Measurements from ENCODE around the gene NBEAL2. TPM values are rescaled to one million over a fixed set of nuclear protein-coding genes. Genes with fewer than 3 reads are reported as not detected.

Gene NBEAL2
- total and polyA plus RNA-seq, 10 of the 15 experiments (the other 5 are each of a cell fraction or from before 2014, with no cell fraction given) = 0.07 to 127 (median 29.4) TPM

GRCh38 chr3:47047069-47047468 lies 67.6 kb downstream of the NBEAL2 start:
- Histone ChIP-seq H3K4me3 (no peak overlapping the region), H3K27me3 (replicated peaks in 1 of 2; ENCODE audit: control insufficient read depth in 2 of 2, insufficient read depth in 2 of 2, low read length in 1 of 2) (no peaks in the 10 kb centered on the region), H2AFZ (ENCODE audit: control insufficient read depth, low read depth, low read length) (no peak overlapping the region), H3K79me2 (ENCODE audit: control insufficient read depth, insufficient read depth, low read length) (no peaks in the 10 kb centered on the region), H3K36me3 (ENCODE audit: control insufficient read depth in 2 of 2, insufficient read depth in 2 of 2, low read length in 1 of 2) (peaks cover 0 to 4% of the 10 kb centered on the region in 2 experiments; a peak in 3 of 4 replicates), H3K27ac (ENCODE audit: control insufficient read depth, insufficient read depth) (no peak overlapping the region), H3K9ac (ENCODE audit: control insufficient read depth, insufficient read depth, low read length) (no peak overlapping the region), H3K4me2 (ENCODE audit: control insufficient read depth, insufficient read depth) (no peak overlapping the region), H3K4me1 (ENCODE audit: control insufficient read depth, insufficient read depth, low read length) (no peaks in the 10 kb centered on the region), H3K9me3 (replicated peaks; ENCODE audit: control insufficient read depth, insufficient read depth, low read length) (no peaks in the 10 kb centered on the region), H4K20me1 (ENCODE audit: control insufficient read depth, insufficient read depth) (no peaks in the 10 kb centered on the region)
- TF ChIP-seq, protein P1, sequence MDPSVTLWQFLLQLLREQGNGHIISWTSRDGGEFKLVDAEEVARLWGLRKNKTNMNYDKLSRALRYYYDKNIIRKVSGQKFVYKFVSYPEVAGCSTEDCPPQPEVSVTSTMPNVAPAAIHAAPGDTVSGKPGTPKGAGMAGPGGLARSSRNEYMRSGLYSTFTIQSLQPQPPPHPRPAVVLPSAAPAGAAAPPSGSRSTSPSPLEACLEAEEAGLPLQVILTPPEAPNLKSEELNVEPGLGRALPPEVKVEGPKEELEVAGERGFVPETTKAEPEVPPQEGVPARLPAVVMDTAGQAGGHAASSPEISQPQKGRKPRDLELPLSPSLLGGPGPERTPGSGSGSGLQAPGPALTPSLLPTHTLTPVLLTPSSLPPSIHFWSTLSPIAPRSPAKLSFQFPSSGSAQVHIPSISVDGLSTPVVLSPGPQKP (IDR thresholded peaks at IDR 0.05; ENCODE audit: low read depth, low read length) = no peak
- no peak for TF ChIP-seq SREBF2 (IDR thresholded peaks at IDR 0.05; ENCODE audit: low read length)
- TF ChIP-seq SMARCA5 (IDR thresholded peaks at IDR 0.05) = no peak
- no peak for TF ChIP-seq E2F4 (IDR thresholded peaks at IDR 0.05; ENCODE audit: low read depth, low read length)
- no peak for TF ChIP-seq SIX5 (IDR thresholded peaks at IDR 0.05; ENCODE audit: low read depth, low read length, severe bottlenecking)
- TF ChIP-seq, protein P2, sequence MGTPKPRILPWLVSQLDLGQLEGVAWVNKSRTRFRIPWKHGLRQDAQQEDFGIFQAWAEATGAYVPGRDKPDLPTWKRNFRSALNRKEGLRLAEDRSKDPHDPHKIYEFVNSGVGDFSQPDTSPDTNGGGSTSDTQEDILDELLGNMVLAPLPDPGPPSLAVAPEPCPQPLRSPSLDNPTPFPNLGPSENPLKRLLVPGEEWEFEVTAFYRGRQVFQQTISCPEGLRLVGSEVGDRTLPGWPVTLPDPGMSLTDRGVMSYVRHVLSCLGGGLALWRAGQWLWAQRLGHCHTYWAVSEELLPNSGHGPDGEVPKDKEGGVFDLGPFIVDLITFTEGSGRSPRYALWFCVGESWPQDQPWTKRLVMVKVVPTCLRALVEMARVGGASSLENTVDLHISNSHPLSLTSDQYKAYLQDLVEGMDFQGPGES (IDR thresholded peaks at IDR 0.05) = no peak
- TF ChIP-seq, protein P3, sequence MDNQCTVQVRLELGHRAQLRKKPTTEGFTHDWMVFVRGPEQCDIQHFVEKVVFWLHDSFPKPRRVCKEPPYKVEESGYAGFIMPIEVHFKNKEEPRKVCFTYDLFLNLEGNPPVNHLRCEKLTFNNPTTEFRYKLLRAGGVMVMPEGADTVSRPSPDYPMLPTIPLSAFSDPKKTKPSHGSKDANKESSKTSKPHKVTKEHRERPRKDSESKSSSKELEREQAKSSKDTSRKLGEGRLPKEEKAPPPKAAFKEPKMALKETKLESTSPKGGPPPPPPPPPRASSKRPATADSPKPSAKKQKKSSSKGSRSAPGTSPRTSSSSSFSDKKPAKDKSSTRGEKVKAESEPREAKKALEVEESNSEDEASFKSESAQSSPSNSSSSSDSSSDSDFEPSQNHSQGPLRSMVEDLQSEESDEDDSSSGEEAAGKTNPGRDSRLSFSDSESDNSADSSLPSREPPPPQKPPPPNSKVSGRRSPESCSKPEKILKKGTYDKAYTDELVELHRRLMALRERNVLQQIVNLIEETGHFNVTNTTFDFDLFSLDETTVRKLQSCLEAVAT (IDR thresholded peaks at IDR 0.05) = no peak
- TF ChIP-seq GABPA (IDR thresholded peaks at IDR 0.05; ENCODE audit: low read depth) = no peak
- no peak for TF ChIP-seq IKZF1 (conservative IDR thresholded peaks at IDR 0.05)
- no peak for TF ChIP-seq WRNIP1 (IDR thresholded peaks at IDR 0.05; ENCODE audit: borderline replicate concordance, low read depth, low read length)
- no peak for TF ChIP-seq HDAC2 (IDR thresholded peaks at IDR 0.05)
- TF ChIP-seq MEF2B (IDR thresholded peaks at IDR 0.05; ENCODE audit: partially characterized antibody, poor library complexity, severe bottlenecking) = no peak
- TF ChIP-seq PAX8 (IDR thresholded peaks at IDR 0.05) = no peak
- TF ChIP-seq ZNF687 (IDR thresholded peaks at IDR 0.05) = no peak
- no TSS peak for BruUV-seq (replicated peaks)
- in situ Hi-C loops (cut with MboI) = no loop called here
- no peak for DNase-seq (ENCODE audit: low read depth, low spot score)
- ChIA-PET CTCF (interaction anchor here (0.7 to 2.1 kb wide), 4 partner anchors 13 to 1502 kb away, joined by 3 to 4 read pairs (median 3); no protein-coding TSS in a partner anchor), SMC1A (ENCODE audit: uncharacterized antibody, unreplicated experiment) (interaction anchor here (0.9 to 1.6 kb wide), 4 partner anchors 12 to 26 kb away, joined by 3 to 6 read pairs (median 3); no protein-coding TSS in a partner anchor), POLR2A (interaction anchor here (0.5 to 0.9 kb wide), 3 partner anchors 20 to 64 kb away, joined by 3 to 5 read pairs (median 4); no protein-coding TSS in a partner anchor), RAD21 (ENCODE audit: unreplicated experiment) (interaction anchor here (1.1 kb wide), 1 partner anchor 131 kb away, joined by 7 read pairs; no protein-coding TSS in a partner anchor)
- intact Hi-C loops (cut with micrococcal nuclease; ENCODE audit: unreplicated experiment) = loop anchor here (10.0 kb wide), 1 partner anchor 278 kb away; no protein-coding TSS in a partner anchor
- peak; percentile 54 for FAIRE-seq
- no peak for ATAC-seq

Measured in GM12878 (cell line).